Measurements from ENCODE around the gene FRY.

The FRY gene

GRCh38 chr13:32243695-32244094, 212.1 kb downstream of the FRY start:
- TF ChIP-seq ZFX (IDR thresholded peaks at IDR 0.05) (no peak), CTCF (conservative IDR thresholded peaks at IDR 0.05) (no peak)
- no peak overlapping the region for H3K27ac ChIP-seq

- no peak for TF ChIP-seq ZFX (IDR thresholded peaks at IDR 0.05)
- TF ChIP-seq CTCF (conservative IDR thresholded peaks at IDR 0.05) = no peak
- no peak overlapping the region for H3K27ac ChIP-seq
Observed at GRCh38 chr13:32245555-32245954, 214.0 kb downstream of the FRY start.

- TF ChIP-seq ZFX (IDR thresholded peaks at IDR 0.05) (no peak), CTCF (conservative IDR thresholded peaks at IDR 0.05) (peak; percentile 100)
- H3K27ac ChIP-seq = no peak overlapping the region
Observed at GRCh38 chr13:32246468-32246867, 214.9 kb downstream of the FRY start.

- TF ChIP-seq CTCF (conservative IDR thresholded peaks at IDR 0.05) (no peak), ZFX (IDR thresholded peaks at IDR 0.05) (no peak)
- no peak overlapping the region for H3K27ac ChIP-seq
Observed at GRCh38 chr13:32247887-32248286, 216.3 kb downstream of the FRY start.

- TF ChIP-seq CTCF (conservative IDR thresholded peaks at IDR 0.05) (no peak), ZFX (IDR thresholded peaks at IDR 0.05) (no peak)
- H3K27ac ChIP-seq = no peak overlapping the region
Observed at GRCh38 chr13:32248801-32249200, 217.2 kb downstream of the FRY start.

GRCh38 chr13:32252812-32253438, 221.4 kb downstream of the FRY start:
- H3K27ac ChIP-seq = peak overlapping the region; percentile 18; the same call in 1 of the 2 replicates
- TF ChIP-seq CTCF (conservative IDR thresholded peaks at IDR 0.05) = no peak

GRCh38 chr13:32253911-32254399, 222.4 kb downstream of the FRY start:
- TF ChIP-seq ZFX (IDR thresholded peaks at IDR 0.05) (no peak), CTCF (conservative IDR thresholded peaks at IDR 0.05) (no peak)
- peak overlapping the region; percentile 67; the same call in 1 of the 2 replicates for H3K27ac ChIP-seq

Measured in C4-2B (cell line).